GM12875 (cell line): Measurements from ENCODE around the gene LRP1B.
"Not testable (repeated sequence)": the region's sequence is repeated elsewhere in the genome, so short reads cannot be mapped to it uniquely, and the experiment has no call there.

Source experiments
- H3K4me3 ChIP-seq: one replicate; pipeline ENCODE4 v1.5.1; 2011; ENCODE audit warnings: low read depth, low read length, control low read depth
- TF ChIP-seq, protein P1 (sequence below): IDR thresholded peaks from 2 replicates; pipeline ENCODE4 v1.5.1; 2011; ENCODE audit warnings: low read depth, mild to moderate bottlenecking, control low read depth, inconsistent platforms, low read length, moderate library complexity, borderline replicate concordance; ENCODE audit not compliant: insufficient read depth

Gene LRP1B

DNA sequence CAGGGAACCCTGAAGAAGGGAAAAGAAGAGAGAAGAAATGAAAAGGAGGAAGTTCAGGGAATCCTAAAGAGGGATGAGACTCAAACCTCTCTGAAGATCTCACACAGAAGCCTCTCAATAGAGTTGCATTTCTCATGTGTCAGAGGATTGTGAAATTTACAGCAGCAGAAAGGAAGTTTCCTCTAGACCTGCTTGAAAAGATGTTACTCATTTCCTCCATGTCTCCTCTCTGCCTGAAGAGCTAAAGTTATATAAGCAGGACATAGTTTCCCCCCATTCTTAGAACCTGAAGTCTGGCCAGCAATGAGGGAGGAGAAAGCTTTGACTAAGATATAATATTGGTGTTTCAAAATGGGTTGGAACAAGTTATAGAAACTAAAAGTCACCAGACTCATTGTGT, 1155.6 kb downstream of the LRP1B start:
- TF ChIP-seq, protein P1, sequence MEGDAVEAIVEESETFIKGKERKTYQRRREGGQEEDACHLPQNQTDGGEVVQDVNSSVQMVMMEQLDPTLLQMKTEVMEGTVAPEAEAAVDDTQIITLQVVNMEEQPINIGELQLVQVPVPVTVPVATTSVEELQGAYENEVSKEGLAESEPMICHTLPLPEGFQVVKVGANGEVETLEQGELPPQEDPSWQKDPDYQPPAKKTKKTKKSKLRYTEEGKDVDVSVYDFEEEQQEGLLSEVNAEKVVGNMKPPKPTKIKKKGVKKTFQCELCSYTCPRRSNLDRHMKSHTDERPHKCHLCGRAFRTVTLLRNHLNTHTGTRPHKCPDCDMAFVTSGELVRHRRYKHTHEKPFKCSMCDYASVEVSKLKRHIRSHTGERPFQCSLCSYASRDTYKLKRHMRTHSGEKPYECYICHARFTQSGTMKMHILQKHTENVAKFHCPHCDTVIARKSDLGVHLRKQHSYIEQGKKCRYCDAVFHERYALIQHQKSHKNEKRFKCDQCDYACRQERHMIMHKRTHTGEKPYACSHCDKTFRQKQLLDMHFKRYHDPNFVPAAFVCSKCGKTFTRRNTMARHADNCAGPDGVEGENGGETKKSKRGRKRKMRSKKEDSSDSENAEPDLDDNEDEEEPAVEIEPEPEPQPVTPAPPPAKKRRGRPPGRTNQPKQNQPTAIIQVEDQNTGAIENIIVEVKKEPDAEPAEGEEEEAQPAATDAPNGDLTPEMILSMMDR, result no peak
- H3K4me3 ChIP-seq, result no peak overlapping the region

DNA sequence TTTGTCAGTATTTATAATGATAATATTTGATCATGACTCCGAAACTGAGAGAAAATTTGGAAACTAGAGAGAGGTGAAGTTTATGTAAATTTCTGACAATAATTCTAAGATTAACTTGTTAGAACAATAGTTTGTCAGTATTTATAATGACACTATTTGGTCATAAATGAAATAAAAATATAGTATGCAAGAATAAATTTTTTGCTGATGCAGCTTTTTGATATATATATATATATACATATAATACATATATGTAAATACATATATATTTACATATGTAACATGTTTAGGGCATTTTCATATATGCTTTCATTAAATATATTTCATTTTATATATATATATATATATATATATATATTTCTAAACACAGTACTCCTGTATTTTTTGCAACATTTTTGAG, 1158.1 kb downstream of the LRP1B start:
- H3K4me3 ChIP-seq, result no peak overlapping the region
- TF ChIP-seq, protein P1, result no peak

DNA sequence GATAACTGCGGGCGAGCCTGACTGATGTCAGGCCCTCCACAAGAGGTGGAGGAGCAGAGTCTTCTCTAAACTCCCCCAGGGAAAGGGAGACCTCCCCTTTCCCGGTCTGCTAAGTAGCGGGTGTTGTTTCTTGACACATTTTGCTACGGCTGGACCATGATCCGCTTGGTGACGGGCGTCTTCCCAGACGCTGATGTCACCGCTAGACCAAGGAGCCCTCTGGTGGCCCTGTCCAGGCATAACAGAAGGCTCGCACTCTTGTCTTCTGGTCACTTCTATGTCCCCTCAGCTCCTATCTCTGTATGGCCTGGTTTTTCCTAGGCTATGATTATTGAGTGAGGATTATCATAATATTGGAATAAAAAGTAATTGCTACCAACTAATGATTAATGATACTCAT, 1166.5 kb downstream of the LRP1B start:
- H3K4me3 ChIP-seq, result not testable (repeated sequence)
- TF ChIP-seq, protein P1, result peak; percentile 19; the same call in 1 of the 2 replicates

DNA sequence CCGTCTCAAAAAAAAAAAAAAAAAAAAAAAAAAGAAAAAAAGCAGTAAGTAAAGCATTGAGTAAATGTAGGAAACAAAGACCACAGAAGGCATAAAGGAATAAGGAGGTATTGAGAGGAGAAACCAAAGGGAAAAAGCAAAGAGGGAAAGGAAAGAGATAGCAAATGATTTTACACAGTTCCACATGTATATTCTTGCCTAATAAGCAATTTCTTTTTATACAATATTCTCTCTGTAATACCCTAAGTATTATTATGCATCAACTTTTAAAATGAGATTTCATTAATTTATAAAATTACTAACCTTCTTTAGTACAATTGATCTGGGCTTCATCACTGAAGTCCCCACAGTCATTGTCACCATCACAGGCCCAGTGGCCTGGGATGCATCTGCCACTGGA, 1180.9 kb downstream of the LRP1B start:
- TF ChIP-seq, protein P1, result no peak
- no peak overlapping the region for H3K4me3 ChIP-seq

DNA sequence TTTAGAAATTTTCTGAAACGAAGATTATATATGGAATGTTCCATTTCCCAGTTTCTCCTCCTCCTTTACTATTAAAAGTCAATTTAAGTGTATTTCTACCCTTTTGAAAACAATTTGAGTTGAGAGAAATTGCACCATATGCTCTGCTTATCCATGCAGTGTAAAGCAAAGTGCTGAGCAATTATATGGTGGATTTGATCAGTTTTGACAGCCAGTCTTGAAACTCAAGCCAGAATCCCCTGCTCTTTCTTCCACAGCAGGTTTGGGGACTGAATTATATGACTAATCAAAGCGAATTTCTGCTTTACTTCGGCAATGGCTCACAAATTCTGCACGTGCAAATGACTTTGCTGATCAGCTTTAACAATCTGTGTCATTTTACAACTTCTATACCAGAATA, 1183.6 kb downstream of the LRP1B start:
- H3K4me3 ChIP-seq, result no peak overlapping the region
- TF ChIP-seq, protein P1, result no peak

DNA sequence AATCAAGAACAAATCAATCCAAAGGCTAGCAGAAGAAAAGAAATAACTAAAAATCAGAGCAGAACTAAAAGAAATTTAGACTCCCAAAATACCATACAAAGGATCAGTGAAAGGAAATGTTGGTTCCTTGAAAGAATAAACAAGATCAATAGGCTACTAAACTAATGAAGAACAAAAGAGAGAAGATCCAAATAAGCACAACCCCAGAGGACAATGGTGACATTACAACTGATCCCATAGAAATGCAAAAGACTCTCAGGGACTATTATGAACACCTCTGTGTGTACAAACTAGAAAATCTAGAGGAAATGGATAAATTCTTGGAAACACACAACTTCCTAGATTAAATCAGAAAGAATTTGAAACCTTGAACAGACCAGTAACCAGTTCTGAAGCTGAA, 1186.9 kb downstream of the LRP1B start:
- TF ChIP-seq, protein P1, result no peak
- H3K4me3 ChIP-seq, result no peak overlapping the region

DNA sequence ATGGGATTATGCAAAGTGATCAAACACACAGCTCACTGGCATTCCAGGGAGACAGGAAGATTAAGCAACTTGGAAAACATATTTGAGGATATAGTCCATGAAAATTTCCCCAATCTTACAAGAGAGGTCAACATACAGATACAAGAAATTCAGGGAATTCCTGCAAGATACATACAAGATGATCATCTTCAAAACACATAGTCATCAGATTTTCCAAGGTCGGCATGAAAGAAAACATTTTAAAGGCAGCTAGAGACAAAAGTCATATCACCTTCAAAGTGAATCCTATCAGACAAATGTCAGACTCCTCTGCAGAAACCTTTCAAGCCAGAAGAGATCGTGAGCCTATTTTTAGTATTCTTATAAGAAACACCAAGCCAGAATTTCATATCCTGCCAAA, 1188.5 kb downstream of the LRP1B start:
- H3K4me3 ChIP-seq, result no peak overlapping the region
- TF ChIP-seq, protein P1, result no peak
